ENCODE results near the gene CRYAA. TPM values are rescaled to one million over a fixed set of nuclear protein-coding genes. Genes with fewer than 3 reads are reported as not detected.
A peak's percentile ranks its signal among the peaks of the same experiment; 100 is the strongest.
"Not testable (repeated sequence)": the region's sequence is repeated elsewhere in the genome, so short reads cannot be mapped to it uniquely, and the experiment has no call there.

The CRYAA gene
- total and polyA plus RNA-seq, 5 donors, result not detected

DNA sequence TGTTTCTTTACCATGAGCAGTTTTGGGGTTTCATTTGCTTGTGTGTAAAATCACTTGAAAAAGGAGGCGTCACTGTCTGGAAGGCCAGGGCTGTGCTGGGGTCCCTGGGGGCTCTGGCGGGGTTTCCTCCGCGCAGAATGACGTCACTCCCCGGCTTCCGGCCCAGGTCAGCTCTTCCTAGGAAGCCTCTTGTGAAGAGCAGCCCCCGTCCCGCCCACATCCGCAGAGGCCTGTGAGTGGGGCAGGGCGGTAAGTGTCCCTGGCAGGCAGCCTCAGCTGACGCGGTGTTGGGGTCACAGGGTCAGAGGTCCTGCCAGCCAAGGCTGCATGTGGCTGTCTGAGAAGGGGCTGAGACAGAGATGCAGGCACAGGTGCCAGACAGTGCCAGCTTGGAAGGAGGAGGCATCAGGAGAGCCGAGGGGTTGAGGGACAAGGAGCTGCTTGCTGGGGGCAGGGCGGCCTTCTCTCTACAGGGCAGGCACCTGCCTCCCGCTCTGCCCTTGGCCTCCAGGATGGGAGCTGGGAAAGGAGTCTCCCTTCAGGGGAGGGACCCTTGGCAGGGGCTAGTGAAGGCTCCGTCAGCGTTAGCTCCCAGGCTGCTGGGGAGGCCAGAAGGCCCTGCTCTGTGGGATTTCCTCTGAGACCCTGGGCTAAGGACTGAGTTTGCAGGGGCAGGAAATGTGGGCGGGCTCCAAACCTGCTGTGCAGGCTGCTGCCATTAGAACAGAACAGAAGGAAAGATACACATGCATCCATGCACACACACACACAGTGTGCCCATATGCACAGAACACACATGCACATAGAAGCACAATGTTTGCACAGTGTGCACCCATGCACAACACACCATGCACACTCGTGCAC is 8.5 kb downstream of the CRYAA start:
- H3K27ac ChIP-seq (ENCODE audit: low read length); DNase-seq; H3K9me3 ChIP-seq (ENCODE audit: control insufficient read depth, low read length); intact Hi-C loops (cut with DNase I); H3K4me3 ChIP-seq (ENCODE audit: low read length); H3K4me1 ChIP-seq (ENCODE audit: control insufficient read depth, insufficient read depth, low read length); H3K27me3 ChIP-seq (ENCODE audit: control insufficient read depth, insufficient read depth): not testable (repeated sequence)
- no CpG with 5 or more reads among the region's 20 CpGs for WGBS
- ATAC-seq, result peak; percentile 87 to 91

DNA sequence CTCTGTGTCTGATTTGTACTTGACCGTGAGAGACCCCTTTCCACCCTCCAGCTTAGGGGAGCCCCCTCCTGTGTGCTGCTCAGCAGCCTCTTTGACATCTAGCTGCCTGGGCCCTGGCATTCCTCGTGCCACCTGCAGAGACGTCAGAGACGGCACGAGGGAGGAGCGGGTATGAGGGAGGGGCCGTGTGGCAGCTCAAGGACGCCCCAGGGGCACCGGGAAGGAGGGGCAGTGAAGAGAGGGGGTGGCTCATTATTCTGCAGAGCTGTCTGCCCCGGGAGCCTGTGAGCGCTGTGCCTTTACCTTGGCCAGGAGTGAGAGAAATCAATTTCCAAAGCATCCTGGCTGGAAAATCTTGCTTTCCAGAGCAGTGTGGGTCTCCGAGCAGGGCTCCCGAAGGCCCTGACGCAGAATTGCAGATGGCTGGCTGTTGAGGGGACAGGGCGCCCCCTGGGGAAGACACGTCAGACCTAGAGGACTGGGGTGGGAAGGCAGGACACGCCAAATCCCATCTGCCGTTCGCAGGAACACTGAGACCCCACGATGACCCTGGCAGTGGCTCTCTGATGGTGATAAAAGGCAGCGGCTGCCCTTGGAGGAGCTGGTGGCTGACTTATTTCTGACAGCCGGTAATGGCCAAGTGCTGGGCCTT is 9.5 kb downstream of the CRYAA start:
- H3K27ac ChIP-seq (ENCODE audit: low read length); intact Hi-C loops (cut with DNase I); H3K4me1 ChIP-seq (ENCODE audit: control insufficient read depth, insufficient read depth, low read length); H3K9me3 ChIP-seq (ENCODE audit: control insufficient read depth, low read length); H3K27me3 ChIP-seq (ENCODE audit: control insufficient read depth, insufficient read depth); DNase-seq; H3K4me3 ChIP-seq (ENCODE audit: low read length): not testable (repeated sequence)
- WGBS, result no CpG with 5 or more reads among the region's 22 CpGs
- peak; percentile 30 to 37 for ATAC-seq

DNA sequence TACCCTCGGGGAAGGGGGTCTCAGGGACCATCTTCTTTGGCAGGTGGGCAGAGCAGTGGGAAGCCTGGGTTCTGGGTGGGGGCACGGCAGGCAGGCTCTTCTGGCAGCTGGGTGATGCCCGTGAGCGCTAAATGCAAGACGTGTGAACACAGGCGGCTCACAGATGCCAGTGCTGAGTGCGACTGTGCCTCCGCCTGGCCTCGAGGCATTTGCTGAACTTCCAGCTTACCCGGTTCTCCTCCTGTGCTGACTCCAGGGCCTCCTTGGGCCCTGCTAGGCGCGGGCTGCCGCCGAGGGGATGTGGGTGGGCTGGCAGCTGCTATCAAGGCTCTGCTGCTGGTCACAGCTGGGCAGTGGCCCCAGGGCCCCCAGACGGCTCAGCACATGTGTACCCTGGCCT is 12.2 kb downstream of the CRYAA start:
- intact Hi-C loops (cut with DNase I); DNase-seq; H3K4me1 ChIP-seq (ENCODE audit: control insufficient read depth, insufficient read depth, low read length); ATAC-seq; H3K27me3 ChIP-seq (ENCODE audit: control insufficient read depth, insufficient read depth); H3K4me3 ChIP-seq (ENCODE audit: low read length); H3K27ac ChIP-seq (ENCODE audit: low read length); H3K9me3 ChIP-seq (ENCODE audit: control insufficient read depth, low read length): not testable (repeated sequence)
- WGBS, result no CpG with 5 or more reads among the region's 15 CpGs

DNA sequence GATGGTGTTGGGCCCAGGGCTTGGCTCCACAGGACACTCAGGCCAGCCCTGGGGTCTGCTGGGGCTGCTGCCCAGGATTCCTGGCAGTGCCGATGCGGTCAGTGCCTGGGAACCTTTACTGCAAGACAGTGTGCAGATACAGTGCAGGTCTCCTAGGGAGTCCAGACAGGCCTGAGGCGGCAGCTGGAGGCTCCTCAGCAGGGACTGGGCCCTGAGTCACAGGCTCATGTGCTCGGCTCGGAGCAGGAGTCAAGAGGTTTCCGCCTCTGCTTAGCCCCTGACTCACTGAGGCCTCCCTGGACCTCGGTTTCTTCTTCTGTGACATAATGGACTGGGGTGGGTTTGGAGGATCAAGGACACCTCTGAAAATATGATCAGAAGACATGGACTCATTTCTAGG is 18.5 kb downstream of the CRYAA start:
- H3K9me3 ChIP-seq (ENCODE audit: control insufficient read depth, low read length); H3K4me1 ChIP-seq (ENCODE audit: control insufficient read depth, insufficient read depth, low read length); H3K27me3 ChIP-seq (ENCODE audit: control insufficient read depth, insufficient read depth); H3K4me3 ChIP-seq (ENCODE audit: low read length); ATAC-seq; DNase-seq; H3K27ac ChIP-seq (ENCODE audit: low read length); intact Hi-C loops (cut with DNase I): not testable (repeated sequence)
- WGBS, result 89% methylated on average over 1 of the region's 7 CpGs

DNA sequence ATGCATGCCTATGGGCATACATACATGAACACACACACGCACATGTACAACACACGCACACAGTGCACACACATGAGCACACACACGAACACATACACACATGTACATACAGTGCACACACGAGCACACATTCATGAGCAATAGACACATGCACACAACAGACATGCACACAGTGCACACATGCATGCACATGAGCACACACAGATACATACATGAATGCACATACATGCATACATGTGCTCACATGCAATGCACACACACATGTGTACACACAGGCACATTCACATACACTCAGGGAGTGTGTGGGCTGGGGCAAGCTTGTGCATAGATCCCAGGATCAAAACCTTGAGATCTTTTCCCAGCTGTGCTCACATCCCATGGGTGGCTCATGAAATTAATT is 18.9 kb downstream of the CRYAA start:
- 95% methylated on average over 4 of the region's 4 CpGs for whole genome bisulfite sequencing

DNA sequence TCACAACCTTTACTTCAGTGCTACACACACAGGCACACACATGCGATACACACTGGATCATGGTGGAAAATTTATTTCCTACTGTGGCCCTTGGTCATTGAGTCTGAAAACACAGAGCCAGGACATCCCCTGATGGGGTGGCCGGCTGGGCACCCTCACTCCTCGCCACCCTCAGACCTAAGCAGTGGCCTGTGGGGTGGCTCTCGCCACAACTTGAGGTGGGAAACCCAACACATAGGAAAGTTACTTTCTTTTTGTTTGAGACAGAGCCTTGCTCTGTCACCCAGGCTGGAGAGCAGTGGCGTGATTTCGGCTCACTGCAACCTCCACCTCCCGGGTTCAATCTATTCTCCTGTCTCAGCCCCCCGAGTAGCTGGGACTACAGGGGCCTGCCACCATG is 19.4 kb downstream of the CRYAA start:
- intact Hi-C loops (cut with DNase I), result no loop called here
- no peaks in the 10 kb centered on the region for H3K4me1 ChIP-seq (ENCODE audit: control insufficient read depth, insufficient read depth, low read length)
- H3K9me3 ChIP-seq (ENCODE audit: control insufficient read depth, low read length), result no peaks in the 10 kb centered on the region
- no peak overlapping the region for H3K27ac ChIP-seq (ENCODE audit: low read length)
- no peaks in the 10 kb centered on the region for H3K27me3 ChIP-seq (ENCODE audit: control insufficient read depth, insufficient read depth)
- WGBS, result 92% methylated on average over 8 of the region's 8 CpGs
- no peak overlapping the region for H3K4me3 ChIP-seq (ENCODE audit: low read length)
- DNase-seq (peak in 2 of 3 donors; percentile 6 to 25), ATAC-seq (no peak)

More for the DNA sequence above, 18.9 kb downstream of the CRYAA start:
- ATAC-seq, result no peak
- no peak overlapping the region for H3K4me3 ChIP-seq (ENCODE audit: low read length)
- H3K4me1 ChIP-seq (ENCODE audit: control insufficient read depth, insufficient read depth, low read length), result no peaks in the 10 kb centered on the region
- H3K27me3 ChIP-seq (ENCODE audit: control insufficient read depth, insufficient read depth), result no peaks in the 10 kb centered on the region
- H3K27ac ChIP-seq (ENCODE audit: low read length), result no peak overlapping the region
- intact Hi-C loops (cut with DNase I), result no loop called here
- no peaks in the 10 kb centered on the region for H3K9me3 ChIP-seq (ENCODE audit: control insufficient read depth, low read length)
- peak in 1 of 3 donors; percentile 7 for DNase-seq

DNA sequence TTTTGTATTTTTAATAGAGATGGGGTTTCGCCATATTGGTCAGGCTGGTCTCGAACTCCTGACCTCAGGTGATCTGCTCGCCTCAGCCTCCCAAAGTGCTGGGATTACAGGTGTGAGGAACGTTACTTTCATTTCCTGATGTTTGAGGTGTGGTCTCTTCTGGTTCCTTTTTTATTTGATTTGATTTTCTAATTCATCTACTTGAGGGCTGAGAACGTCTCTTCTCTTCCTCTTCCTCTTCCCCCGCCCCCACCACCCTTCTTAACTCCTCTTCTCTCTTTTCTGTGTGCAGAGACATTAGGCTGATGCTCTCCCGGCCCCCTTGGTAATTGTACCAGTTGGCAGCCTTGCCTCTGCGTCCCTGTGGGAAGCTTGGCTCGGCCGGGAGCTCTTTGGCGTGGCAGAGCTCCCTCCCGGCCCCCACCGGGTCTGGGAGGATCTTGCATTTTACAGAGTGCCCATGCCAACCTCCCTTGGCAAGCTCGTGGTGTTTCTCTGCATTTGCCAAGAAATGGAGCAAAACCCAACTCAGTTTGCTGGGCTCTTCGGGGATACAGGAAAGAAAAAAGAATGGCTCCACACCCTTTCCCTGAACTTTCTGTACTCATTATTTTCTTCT is 19.9 kb downstream of the CRYAA start:
- ATAC-seq (peak; percentile 58 to 85), DNase-seq (peak; percentile 54 to 76 (median 61))
- intact Hi-C loops (cut with DNase I), result no loop called here
- whole genome bisulfite sequencing, result 45% methylated on average over 15 of the region's 15 CpGs
- Histone ChIP-seq H3K4me1 (ENCODE audit: control insufficient read depth, insufficient read depth, low read length) (no peaks in the 10 kb centered on the region), H3K27me3 (ENCODE audit: control insufficient read depth, insufficient read depth) (no peaks in the 10 kb centered on the region), H3K9me3 (ENCODE audit: control insufficient read depth, low read length) (no peaks in the 10 kb centered on the region), H3K4me3 (ENCODE audit: low read length) (no peak overlapping the region), H3K27ac (ENCODE audit: low read length) (no peak overlapping the region)

DNA sequence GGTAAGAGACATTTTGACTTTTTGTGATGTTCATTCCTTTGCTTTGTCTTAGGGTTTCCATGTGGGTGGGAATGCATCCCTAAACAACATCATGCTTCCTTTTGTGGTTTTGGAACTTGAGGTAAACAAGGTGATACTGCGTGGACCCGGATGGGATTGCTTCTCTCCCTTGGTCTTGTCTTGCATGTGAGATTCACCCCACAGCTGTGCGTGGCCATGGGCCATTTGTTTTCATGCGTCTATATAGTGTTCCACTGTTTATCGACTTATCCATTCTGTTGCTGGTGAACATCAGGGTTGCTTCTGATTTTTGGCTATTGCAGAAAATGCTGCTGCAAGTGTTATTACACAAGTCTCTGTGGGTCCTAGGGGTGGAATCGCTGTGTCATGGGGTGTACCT is 21.1 kb downstream of the CRYAA start:
- intact Hi-C loops (cut with DNase I), result no loop called here
- Histone ChIP-seq H3K27me3 (ENCODE audit: control insufficient read depth, insufficient read depth) (no peaks in the 10 kb centered on the region), H3K9me3 (ENCODE audit: control insufficient read depth, low read length) (no peaks in the 10 kb centered on the region), H3K27ac (ENCODE audit: low read length) (no peak overlapping the region), H3K4me3 (ENCODE audit: low read length) (no peak overlapping the region), H3K4me1 (ENCODE audit: control insufficient read depth, insufficient read depth, low read length) (peaks cover 2% of the 10 kb centered on the region)
- DNase-seq (peak in 1 of 3 donors; percentile 2), ATAC-seq (no peak)
- WGBS, result 95% methylated on average over 6 of the region's 6 CpGs

DNA sequence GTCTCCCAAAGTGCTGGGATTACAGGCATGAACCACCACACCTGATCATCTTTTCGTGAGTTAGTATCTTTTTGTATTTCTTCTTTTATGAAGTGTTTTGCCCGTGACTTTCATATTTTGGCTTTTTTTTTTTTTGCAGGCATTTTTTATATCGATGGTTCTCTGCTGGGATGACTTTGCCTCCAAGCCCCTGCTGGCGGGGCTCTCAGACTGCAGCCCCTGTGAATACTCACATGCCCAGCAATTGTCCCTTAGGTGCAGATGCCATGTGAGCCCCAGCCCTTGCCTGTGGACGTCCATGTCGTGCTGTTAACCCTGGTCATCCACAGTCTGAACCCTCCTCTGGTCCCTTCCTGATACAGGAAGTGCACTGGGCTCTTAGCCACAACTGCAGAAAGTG is 21.7 kb downstream of the CRYAA start:
- peaks cover 3% of the 10 kb centered on the region for H3K4me1 ChIP-seq (ENCODE audit: control insufficient read depth, insufficient read depth, low read length)
- no peak overlapping the region for H3K27ac ChIP-seq (ENCODE audit: low read length)
- no peaks in the 10 kb centered on the region for H3K27me3 ChIP-seq (ENCODE audit: control insufficient read depth, insufficient read depth)
- no peaks in the 10 kb centered on the region for H3K9me3 ChIP-seq (ENCODE audit: control insufficient read depth, low read length)
- intact Hi-C loops (cut with DNase I), result no loop called here
- 84% methylated on average over 6 of the region's 6 CpGs for WGBS
- DNase-seq (peak in 1 of 3 donors; percentile 4), ATAC-seq (no peak)
- no peak overlapping the region for H3K4me3 ChIP-seq (ENCODE audit: low read length)

DNA sequence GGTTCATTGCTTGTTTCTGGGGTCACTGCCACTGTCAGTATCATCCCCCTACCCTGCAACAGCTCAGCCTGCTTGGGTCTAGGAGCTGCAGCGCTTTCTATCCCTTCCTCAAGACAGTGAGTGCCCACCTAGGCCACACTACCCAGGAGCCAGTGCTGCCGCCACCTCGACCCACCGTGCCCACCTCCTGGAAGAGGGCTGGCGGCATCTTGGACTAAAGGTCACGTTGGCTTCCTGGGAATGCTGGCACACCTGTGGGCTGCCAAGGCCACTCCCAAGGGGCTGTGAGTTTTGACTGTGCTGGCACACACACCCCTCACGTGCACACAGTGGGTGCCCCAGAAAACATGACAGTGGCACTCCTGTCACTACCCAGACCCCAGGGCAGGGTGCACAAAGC is 22.1 kb downstream of the CRYAA start:
- H3K4me1 ChIP-seq (ENCODE audit: control insufficient read depth, insufficient read depth, low read length), result peaks cover 3% of the 10 kb centered on the region
- no peaks in the 10 kb centered on the region for H3K9me3 ChIP-seq (ENCODE audit: control insufficient read depth, low read length)
- peak in 2 of 3 donors; percentile 32 for DNase-seq
- no peak overlapping the region for H3K4me3 ChIP-seq (ENCODE audit: low read length)
- intact Hi-C loops (cut with DNase I), result no loop called here
- 88% methylated on average over 7 of the region's 7 CpGs for WGBS
- H3K27me3 ChIP-seq (ENCODE audit: control insufficient read depth, insufficient read depth), result no peaks in the 10 kb centered on the region
- ATAC-seq, result no peak
- H3K27ac ChIP-seq (ENCODE audit: low read length), result no peak overlapping the region

DNA sequence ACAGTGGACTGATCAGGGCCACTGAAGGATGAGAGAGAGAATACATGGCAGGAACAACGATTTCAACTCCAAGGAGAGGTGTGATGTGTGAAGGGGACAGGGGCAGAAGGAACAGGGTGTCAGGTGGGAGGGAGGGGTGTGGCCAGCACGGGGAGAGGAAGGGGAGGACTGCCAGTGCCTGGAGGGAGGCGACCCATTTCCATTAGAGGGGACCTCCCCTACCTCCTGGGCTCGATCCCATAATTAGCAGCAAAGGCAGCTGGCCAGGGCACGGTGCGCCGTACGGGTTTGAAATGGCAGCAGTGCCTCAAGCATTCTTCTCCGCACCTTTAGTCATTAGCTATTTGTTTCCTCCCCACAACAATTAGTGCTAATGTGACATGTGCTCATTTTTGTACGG is 22.7 kb downstream of the CRYAA start:
- DNase-seq (peak in 2 of 3 donors; percentile 4 to 28), ATAC-seq (no peak)
- no peak overlapping the region for H3K27ac ChIP-seq (ENCODE audit: low read length)
- H3K4me1 ChIP-seq (ENCODE audit: control insufficient read depth, insufficient read depth, low read length), result peaks cover 3% of the 10 kb centered on the region
- no peaks in the 10 kb centered on the region for H3K27me3 ChIP-seq (ENCODE audit: control insufficient read depth, insufficient read depth)
- WGBS, result 77% methylated on average over 10 of the region's 10 CpGs
- H3K9me3 ChIP-seq (ENCODE audit: control insufficient read depth, low read length), result no peaks in the 10 kb centered on the region
- H3K4me3 ChIP-seq (ENCODE audit: low read length), result no peak overlapping the region
- intact Hi-C loops (cut with DNase I), result no loop called here

Data from right cardiac atrium (tissue), 5 donors.